Thyroid gland (tissue), 4 donors: ENCODE measurements around the gene TAB3. TPM values are rescaled to one million over a fixed set of nuclear protein-coding genes. Genes with fewer than 3 reads are reported as not detected.

Experiments
- DNase-seq, 2 donors: peaks; one replicate each; pipeline ENCODE4 v3.0.0-alpha.2; 2019
- H3K27ac ChIP-seq, 3 donors: fragments of 200-600 bp; sonication (generic); 1 replicate in 2 of 3; 2 replicates in 1 of 3; pipeline ENCODE4 v1.5.1; 2016 to 2019; ENCODE audit warnings: mild to moderate bottlenecking in 1 of 3, moderate library complexity in 1 of 3
- H3K27me3 ChIP-seq: fragments of 200-600 bp; sonication (generic); one replicate; pipeline ENCODE4 v1.5.1; 2019
- H3K36me3 ChIP-seq, 2 donors: fragments of 200-600 bp; sonication (generic); one replicate each; pipeline ENCODE4 v1.5.1; 2016 to 2019
- H3K4me1 ChIP-seq, 2 donors: fragments of 200-600 bp; sonication (generic); one replicate each; pipeline ENCODE4 v1.5.1; 2017 to 2019
- H3K4me3 ChIP-seq, 3 donors: fragments of 200-600 bp; sonication (generic); replicated peaks in 1 of 3; 1 replicate in 2 of 3; 2 replicates in 1 of 3; pipeline ENCODE4 v1.5.1; 2016; ENCODE audit warnings: mild to moderate bottlenecking in 1 of 3
- H3K9me3 ChIP-seq: fragments of 200-600 bp; sonication (generic); one replicate; pipeline ENCODE4 v1.5.1; 2017
- CTCF ChIP-seq, 6 experiments: fragments of 200-600 bp in 3 of 6; fragments of 450-650 bp in 3 of 6; sonication (generic) in 3 of 6; IDR thresholded peaks; one replicate each; pipeline ENCODE4 v1.5.1; 2016 to 2019; ENCODE audit warnings: antibody characterized with exemption in 6 of 6, mild to moderate bottlenecking in 2 of 6, inconsistent platforms in 1 of 6, moderate library complexity in 1 of 6
- POLR2A ChIP-seq, 2 donors: fragments of 450-650 bp; IDR thresholded peaks; one replicate each; pipeline ENCODE4 v1.6.1; 2017; ENCODE audit warnings: antibody characterized with exemption in 2 of 2, mild to moderate bottlenecking in 2 of 2, moderate library complexity in 1 of 2
- WGBS, 2 donors: methylation state at CpG; one replicate each; pipeline ENCODE4 v1.1.5; 2017; 5-methylcytosine and 5-hydroxymethylcytosine counted together
- intact Hi-C: fragments of 100-400 bp; cut with DNase I; formaldehyde crosslinking; loops from one replicate; pipeline ENCODE4 v1.15.1; 2023
- total RNA-seq, 4 donors: library from RNA; depleted of rRNA; stranded (reverse); fragments of >200 nt; gene quantifications; one replicate each; pipeline ENCODE4 v1.2.3, GENCODE V29; 2016

TAB3 gene
- total RNA-seq, 4 donors from 2014 or later = 38.8 to 59.9 (median 46.6) TPM

- intact Hi-C loops = no loop called here
- TF ChIP-seq CTCF (IDR thresholded peaks at IDR 0.05) (no peak), POLR2A (IDR thresholded peaks at IDR 0.05) (no peak)
- H3K27ac ChIP-seq = no peak overlapping the region
- H3K27me3 ChIP-seq = no peaks in the 10 kb centered on the region
- H3K4me1 ChIP-seq = no peaks in the 10 kb centered on the region
- DNase-seq = no peak
- no peaks in the 10 kb centered on the region for H3K36me3 ChIP-seq
- no peak overlapping the region for H3K4me3 ChIP-seq
- WGBS, 2 donors = 81 to 97% methylated on average over 2 of the region's 2 CpGs
- no peaks in the 10 kb centered on the region for H3K9me3 ChIP-seq
Observed at GRCh38 chrX:30870572-30870971, 18.5 kb downstream of the TAB3 start.

GRCh38 chrX:30865612-30866011, 23.4 kb downstream of the TAB3 start:
- Histone ChIP-seq H3K9me3 (no peaks in the 10 kb centered on the region), H3K4me1 (no peaks in the 10 kb centered on the region), H3K27me3 (no peaks in the 10 kb centered on the region), H3K27ac (peak overlapping the region in 1 of 3 donors; percentile 25), H3K4me3 (no peak overlapping the region), H3K36me3 (no peaks in the 10 kb centered on the region)
- no peak for DNase-seq
- WGBS, 2 donors = 92 to 100% methylated on average over 1 of the region's 1 CpG
- intact Hi-C loops = no loop called here
- TF ChIP-seq POLR2A (IDR thresholded peaks at IDR 0.05) (no peak), CTCF (IDR thresholded peaks at IDR 0.05) (no peak)

GRCh38 chrX:30865015-30865414, 24.0 kb downstream of the TAB3 start:
- no peak for TF ChIP-seq POLR2A (IDR thresholded peaks at IDR 0.05)
- peak in 2 of 6 experiments; percentile 20 to 25 for TF ChIP-seq CTCF (IDR thresholded peaks at IDR 0.05)
- Histone ChIP-seq H3K27ac (peak overlapping the region in 1 of 3 donors; percentile 25), H3K9me3 (no peaks in the 10 kb centered on the region), H3K4me1 (no peaks in the 10 kb centered on the region), H3K36me3 (no peaks in the 10 kb centered on the region), H3K4me3 (no peak overlapping the region), H3K27me3 (no peaks in the 10 kb centered on the region)
- 46 to 64% methylated on average over 2 to 3 of the region's 3 CpGs for WGBS, 2 donors
- intact Hi-C loops = no loop called here
- DNase-seq = peak; percentile 33 to 39

- Histone ChIP-seq H3K4me1 (no peaks in the 10 kb centered on the region), H3K4me3 (no peak overlapping the region), H3K27ac (no peak overlapping the region), H3K36me3 (no peaks in the 10 kb centered on the region), H3K27me3 (no peaks in the 10 kb centered on the region), H3K9me3 (no peaks in the 10 kb centered on the region)
- DNase-seq = peak in 1 of 2 donors; percentile 1
- 80 to 82% methylated on average over 1 of the region's 1 CpG for WGBS, 2 donors
- TF ChIP-seq POLR2A (IDR thresholded peaks at IDR 0.05) = no peak
- no peak for TF ChIP-seq CTCF (IDR thresholded peaks at IDR 0.05)
- intact Hi-C loops = no loop called here
Observed at GRCh38 chrX:30864383-30864785, 24.7 kb downstream of the TAB3 start.

GRCh38 chrX:30863974-30864373, 25.1 kb downstream of the TAB3 start:
- no peak for DNase-seq
- intact Hi-C loops = no loop called here
- TF ChIP-seq CTCF (IDR thresholded peaks at IDR 0.05) = no peak
- no peak for TF ChIP-seq POLR2A (IDR thresholded peaks at IDR 0.05)
- Histone ChIP-seq H3K4me3 (no peak overlapping the region), H3K27ac (no peak overlapping the region), H3K4me1 (no peaks in the 10 kb centered on the region), H3K36me3 (no peaks in the 10 kb centered on the region), H3K9me3 (no peaks in the 10 kb centered on the region), H3K27me3 (no peaks in the 10 kb centered on the region)
- 100% methylated on average over 1 of the region's 1 CpG for WGBS, 2 donors
